SIG-M5 (cell line): ENCODE data around the gene CRYBB3.
"Not testable (repeated sequence)": the region's sequence is repeated elsewhere in the genome, so short reads cannot be mapped to it uniquely, and the experiment has no call there.

ENCODE experiments used
- DNase-seq: peaks from one replicate; lab custom pipeline; 2025; lab: John Stamatoyannopoulos, UW

CRYBB3 gene

DNA sequence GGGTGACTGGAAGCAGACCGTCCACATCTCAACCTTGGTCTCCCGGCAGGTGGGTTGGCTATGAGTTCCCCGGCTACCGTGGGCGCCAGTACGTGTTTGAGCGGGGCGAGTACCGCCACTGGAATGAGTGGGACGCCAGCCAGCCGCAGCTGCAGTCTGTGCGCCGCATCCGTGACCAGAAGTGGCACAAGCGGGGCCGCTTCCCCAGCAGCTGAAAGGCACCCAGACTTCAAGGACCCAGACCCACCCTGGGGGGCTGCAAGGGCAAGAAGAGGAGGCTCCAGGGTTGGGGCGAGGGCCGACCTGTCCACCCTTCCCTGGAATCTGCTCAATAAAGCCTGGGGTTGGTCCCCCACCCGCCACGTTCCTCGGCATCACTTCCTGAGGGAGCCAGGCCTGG is 7.3 kb downstream of the CRYBB3 start:
- DNase-seq: no peak

DNA sequence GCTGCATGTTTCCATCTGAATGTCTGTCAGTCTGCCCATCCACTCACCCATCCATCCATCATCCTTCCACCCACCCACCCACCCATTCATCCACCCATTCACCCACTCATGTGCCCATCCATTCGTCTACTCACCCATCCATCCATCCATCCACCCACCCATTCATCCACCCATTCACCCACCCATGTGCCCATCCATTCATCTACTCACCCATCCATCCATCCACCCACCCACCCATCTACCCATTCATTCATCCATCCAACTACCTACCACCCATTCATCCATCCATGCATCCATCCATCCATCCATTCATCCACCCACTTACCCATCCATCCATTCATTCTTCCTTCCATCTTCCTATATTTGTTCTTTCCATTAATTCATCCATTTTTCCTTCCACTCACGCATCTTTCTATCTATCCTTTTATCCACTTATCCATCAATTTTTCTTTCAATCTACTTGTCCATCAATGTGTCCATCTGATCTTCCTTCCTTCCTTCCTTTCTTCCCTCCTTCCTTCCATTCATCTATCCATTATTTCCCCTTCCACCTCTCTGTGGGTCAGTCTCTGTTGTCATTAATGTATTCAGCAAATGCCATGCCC is 8.0 kb downstream of the CRYBB3 start:
- no peak for DNase-seq

DNA sequence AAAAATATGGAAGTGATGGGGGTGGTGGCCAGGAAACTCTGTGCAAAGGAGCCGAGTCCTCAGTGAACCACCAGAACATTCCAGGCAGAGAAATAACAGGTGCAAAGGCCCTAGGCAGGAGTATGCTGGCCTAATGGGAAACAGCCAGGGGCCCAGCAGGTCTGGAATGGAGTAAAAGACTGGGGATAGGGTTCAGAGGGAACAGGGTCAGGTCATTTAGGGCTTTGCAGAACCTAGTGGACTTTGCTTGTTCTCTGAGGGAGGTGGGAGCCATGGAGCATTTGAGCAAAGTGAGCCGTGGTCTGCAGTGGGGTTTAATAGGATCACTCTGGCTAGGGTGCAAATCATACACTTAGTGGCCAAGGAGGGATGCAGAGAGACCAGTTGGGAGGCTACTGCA is 8.7 kb downstream of the CRYBB3 start:
- no peak for DNase-seq

DNA sequence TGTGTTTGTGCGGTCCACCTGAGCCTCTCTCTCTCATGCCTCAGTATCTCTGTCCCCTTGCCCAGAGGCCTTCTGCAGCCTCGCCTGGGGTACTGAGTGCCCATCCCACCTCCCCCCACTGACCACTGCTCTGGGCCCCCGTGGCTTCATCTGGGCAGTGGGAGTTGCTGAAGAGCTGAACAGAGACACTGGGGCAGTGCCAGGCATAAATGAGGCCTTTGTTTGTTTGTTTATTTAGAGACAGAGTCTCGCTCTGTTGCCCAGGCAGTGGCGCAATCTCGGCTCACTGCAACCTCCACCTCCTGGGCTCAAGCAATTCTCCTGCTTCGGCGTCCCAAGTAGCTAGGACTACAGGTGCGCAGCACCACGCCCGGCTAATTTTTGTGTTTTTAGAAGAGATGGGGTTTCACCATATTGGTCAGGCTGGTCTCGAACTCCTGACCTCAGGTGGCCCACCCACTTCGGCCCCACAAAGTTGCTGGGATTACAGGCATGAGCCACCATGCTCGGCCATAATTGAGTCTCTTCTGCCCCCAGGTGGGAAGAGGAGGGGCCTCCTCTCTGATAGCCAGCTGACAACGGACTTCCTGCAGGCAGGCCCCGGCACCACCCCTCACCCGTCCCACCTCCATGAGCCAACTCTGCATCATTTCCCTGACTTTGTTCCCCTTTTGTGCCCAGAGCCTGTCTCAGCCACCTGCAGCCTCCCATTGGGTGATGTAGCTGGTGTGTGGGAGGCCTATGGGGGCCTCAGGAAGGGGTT is 9.3 kb downstream of the CRYBB3 start:
- no peak for DNase-seq

DNA sequence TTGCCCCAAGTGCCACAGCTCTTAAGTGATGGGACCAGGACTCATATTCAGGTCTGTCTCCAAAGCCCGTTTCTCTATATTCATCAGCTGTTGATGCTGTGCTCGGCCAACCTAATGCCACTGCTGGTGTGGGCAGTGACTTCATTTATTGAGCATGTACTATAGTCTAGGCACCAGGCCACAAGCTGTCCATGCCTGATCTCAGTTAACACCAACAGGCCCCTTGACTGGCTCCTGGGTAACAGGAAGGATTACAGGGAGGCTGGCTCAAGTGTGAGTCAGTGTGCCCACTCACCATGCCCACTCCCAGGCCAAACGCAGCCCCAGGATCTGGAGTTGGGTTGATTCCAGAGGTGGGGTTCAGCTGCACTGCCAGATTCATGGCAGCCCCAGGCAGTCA is 11.1 kb downstream of the CRYBB3 start:
- DNase-seq: no peak

DNA sequence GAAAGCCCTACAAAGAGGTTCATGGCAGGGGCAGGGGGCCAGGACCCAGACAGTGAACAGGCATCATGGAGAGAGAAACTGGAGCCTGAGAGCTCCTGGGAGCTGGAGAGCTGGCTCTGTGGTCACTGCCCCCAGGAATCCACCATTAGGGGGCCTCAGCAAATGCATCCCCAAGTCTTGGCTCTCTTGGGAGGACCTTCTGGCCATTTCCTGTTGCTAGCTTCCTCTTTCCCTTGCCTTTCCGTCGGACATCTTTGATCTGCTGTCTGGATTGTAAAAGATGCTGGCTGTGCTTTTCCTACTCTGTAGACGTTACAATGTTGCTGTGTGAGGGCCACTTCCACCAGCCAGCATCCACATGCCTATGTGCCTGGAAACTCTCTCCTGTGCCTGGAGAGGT is 12.7 kb downstream of the CRYBB3 start:
- no peak for DNase-seq

DNA sequence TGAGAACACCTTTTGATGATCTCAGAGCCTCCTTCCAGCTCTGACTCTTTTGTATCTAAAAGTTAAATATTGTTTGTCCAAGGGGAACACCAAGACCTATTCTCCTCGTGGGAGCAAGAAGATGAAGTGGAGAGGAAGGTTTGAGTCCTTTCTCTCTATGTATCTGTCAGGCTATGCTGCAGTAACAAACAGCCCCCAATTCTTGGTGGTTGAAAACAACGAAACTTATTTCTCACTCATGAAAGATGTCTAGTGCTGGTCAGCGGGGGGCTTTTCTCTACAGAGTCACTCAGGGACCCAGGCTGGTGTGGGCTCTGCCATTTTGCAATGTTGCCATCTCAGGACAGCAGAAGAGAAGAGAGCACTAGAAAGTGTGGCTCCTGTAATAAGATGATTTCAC is 13.6 kb downstream of the CRYBB3 start:
- DNase-seq: no peak

DNA sequence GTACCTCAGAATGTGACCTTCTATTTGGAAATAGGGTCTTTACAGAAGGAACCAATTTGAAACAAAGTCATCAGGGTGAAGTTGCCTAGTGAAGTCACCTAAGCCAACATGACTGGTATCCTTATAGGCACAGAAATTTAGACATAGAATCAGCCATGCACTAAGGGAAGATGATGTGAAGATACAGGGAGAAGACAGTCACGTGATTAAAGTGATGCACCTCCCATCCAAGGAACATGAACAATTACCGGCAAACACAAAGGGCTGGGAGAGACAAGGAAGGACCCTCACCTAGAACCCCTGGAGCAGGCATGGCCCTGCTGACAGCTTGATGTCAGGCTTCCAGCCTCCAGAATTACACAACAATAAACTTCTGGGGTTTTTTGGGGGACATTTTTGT is 16.6 kb downstream of the CRYBB3 start:
- no peak for DNase-seq

DNA sequence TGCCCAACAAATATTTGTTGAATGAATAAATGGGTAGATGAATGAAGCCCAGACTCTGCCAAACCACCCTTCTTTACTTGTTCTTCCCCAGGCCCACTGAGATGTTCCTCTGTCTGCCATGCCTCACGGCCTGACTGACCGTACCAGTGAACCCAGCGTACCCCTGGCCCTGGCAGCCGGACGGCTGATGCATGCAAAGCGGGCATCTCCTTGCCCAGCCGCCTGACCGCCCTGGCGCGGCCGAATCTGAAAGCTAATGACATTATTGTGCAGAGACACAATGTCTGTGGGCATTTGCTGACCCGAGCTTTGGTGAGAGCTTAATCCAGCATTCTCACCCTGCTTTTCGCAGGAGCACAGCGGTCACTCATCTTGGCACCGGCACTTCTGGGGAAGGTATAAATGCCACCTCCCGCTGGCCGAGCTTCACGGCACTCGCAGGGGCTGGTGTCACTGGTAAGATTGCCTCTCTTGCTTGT is 19.6 kb downstream of the CRYBB3 start, which contains the start of gene CRYBB2:
CRYBB2 (plus strand) TSS at position 429 of the 479 bp plus-strand sequence. CDS start 1,791 bp downstream, outside the sequence.
- DNase-seq: no peak

DNA sequence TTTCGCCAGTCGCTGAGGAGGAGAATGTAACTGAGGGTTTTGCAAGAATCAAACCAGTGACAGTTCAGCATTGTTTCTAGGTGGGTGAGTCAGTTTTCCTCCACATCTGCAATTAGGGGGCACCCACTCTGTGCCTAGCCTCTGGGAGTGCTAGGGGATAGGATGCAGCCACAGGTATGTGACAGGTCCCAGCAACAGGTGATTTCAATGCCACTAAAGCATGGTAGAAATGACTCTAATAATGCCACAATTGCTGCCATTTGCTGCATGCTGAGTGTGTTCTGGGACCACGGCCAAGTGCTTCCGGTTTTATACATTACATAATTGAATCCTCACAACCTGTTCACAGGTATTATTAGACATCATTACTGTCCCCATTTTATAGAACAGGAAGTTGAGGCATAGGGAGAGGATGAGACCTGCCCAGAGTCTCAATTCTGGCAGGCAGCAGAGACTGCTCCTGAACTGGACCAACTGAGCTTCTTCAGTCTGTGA is 20.3 kb downstream of the CRYBB3 start:
- no peak for DNase-seq

DNA sequence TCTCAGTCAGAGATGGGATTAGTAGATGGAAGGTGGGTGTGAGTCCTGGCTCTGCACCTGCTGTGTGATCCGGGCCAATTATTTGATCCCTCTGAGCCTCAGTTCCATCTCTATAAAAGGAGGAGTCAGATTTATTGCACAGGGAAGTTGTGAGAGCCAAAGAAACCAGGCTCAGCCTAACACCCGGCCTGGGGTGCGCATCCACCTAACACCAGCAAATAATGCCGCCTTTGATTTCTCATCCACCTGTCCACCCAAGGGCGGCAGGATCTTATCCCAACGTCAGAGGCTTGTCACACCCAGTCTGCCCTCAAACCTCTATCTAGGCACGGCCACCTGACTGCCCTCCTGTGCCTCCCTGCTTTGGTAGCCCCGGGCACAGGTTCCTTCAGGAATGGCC is 22.1 kb downstream of the CRYBB3 start:
- DNase-seq: no peak

DNA sequence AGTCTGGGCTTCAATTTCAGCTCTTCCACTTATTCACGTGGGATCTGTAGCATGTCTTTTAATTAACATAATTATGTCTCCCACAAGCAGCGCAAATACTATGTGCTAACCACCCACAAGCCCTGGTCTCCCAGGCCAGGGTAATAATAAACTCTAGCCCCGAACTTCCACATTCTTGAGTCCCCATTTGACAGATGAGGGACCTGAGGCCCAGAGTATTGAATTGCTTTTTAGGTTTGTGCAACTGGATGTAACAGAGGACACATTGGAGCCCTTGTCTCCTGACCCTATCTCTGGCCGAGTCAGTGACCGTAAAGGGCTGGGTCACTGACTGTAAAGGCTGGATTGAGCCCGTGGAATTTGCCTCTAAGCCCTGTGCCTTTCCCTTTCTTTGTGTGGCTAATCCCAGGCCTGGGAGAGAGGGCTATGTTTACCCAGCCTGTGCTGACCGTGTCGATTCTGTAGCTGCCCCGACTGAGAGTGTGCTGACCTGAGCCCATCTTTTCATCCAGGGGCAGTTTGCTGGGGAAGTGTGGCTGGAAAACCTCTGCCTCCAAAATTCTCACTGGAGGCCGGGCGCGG is 23.7 kb downstream of the CRYBB3 start:
- no peak for DNase-seq

DNA sequence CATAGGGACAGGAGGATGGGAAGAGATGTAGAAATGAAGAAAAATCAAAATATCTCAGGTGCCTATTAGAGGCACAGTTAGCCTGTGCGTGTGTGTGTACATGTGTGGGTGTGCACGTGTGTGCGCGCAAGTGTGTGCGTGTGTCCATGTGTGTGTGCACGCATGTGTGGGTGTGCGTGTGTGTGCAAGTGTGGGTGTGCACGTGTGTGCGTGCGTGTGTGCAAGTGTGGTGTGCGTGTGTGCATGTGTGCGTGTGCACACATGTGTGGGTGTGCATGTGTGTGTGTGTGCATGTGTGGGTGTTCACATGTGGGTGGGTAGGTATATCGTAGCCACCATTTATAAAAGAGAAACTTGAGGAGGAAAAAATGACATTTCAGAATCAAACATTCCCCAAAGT is 29.2 kb downstream of the CRYBB3 start:
- DNase-seq: no peak

DNA sequence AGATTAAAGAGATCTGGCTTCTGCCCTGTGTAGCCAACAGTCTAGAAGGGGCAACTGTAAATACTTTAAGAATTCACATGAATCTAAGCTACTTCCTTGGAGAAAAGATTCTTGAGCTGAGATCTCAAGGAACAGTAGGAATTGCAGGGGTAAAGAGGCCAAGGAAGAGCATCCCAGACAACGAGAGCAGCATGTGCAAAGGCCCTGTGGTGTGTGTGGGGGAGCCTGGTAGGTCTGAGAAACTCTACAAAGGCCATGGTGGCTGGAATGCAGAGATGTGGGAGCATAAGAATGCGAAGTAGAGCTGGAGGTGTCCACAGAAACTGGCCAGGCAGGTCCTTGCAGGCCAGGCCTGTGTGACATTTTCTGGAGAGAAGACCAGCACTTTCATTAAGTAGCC is 31.1 kb downstream of the CRYBB3 start:
- not testable (repeated sequence) for DNase-seq

DNA sequence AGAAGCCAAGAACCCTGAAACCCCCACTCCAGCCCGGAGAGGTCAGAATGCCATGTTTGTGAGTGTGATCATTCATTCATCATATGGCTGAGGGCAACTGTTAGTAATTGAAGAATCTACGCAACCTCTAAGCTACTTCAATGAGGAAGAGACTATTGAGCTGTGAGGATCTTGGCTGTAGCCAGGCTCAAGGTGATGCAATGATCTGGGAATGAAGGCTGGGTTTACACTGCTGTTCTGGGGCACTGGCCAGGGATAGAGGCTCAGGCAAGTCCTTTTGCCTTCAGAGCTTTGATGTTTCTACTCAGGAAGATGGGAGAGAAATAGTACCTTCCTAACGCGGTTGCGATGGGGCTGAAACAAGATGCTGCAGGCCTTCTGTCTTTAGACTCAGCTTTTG is 32.6 kb downstream of the CRYBB3 start:
- DNase-seq: no peak

DNA sequence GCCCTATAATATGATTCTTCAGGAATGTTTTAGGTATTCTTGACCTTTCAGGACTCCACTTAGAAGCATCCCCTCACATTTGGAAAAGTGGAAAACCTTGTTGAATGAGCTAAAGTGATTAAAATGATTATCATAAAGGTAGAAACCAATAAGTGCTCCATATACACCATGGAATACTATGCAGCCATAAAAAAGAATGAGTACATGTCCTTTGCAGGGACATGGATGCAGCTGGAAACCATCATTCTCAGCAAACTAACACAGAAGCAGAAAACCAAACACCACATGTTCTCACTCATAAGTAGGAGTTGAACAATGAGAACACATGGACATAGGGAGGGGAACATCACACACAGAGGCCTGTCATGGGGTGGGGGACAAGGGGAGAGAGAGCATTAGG is 34.0 kb downstream of the CRYBB3 start:
- DNase-seq: not testable (repeated sequence)

DNA sequence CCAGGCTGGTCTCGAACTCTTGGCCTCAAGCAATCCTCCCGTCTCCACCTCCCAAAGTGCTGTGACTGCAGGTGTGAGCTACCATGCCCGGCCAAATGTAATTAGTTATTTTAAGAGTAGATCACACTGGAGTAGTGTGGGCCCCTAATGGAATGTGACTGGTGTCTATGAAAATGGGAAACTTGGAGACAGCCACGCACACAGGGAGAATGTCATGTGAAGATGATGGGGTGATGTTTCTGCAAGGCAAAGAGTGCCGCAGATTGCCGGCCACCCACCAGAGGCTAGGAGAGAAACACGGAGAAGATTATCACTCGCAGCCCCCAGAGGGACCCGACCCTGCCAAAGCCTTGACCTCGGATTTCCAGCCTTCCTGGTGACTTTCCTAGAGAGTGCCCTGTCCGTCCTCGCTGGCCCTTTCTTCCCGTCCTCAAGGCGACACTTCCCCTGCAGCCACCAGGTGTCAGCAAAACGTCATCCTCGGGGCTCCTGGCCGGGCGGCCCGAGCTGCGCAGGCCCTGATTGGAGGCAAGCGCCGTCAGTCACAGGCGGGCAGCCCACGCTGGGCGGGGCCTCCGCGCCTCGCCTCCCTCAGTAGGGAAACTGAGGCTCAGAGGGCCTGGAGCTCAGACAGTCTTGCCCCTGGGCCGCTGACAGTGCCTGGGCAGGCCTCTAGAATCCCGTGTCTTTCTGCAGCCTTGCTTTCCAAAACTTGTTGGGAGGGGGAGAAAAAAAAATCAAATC is 36.1 kb downstream of the CRYBB3 start:
- DNase-seq: no peak

DNA sequence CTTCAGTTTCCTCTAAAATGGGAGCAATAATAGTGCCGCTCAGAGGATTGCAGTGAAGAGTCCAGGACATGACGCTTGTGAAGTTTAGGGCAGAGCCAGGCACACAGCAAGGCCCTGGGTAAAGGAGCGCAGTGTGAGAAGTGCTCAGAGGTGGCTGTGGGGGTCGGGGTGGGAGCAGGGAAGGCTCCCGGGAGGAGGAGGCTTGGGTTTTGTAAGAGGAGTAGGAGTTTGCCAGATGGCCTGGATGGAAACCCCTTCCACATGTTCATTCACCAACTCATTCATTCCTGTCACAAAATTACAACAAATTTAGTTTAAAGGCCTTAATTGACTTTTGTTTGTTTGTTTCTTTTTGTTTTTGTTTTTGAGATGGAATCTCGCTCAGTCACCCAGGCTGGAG is 36.8 kb downstream of the CRYBB3 start:
- no peak for DNase-seq

DNA sequence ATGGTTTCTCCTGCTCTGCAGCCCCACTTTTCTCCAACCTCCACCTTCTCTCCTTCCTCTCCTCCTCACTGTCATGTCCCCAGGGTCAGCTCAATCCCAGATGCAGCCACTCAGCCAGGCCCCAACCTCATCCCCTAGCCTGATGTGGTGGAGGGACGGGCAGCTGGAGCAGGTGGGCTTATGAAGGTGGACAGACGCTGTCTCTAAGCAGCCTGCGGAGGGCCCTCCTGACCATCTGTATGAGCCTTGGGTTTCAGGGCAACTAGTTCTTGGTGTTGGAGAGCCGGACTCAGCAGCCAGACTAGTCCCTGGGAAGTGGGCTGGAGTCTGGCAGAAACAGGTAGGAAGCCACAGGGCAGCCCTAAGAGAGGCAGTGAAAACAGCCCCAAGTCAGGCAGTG is 37.8 kb downstream of the CRYBB3 start:
- DNase-seq: no peak

DNA sequence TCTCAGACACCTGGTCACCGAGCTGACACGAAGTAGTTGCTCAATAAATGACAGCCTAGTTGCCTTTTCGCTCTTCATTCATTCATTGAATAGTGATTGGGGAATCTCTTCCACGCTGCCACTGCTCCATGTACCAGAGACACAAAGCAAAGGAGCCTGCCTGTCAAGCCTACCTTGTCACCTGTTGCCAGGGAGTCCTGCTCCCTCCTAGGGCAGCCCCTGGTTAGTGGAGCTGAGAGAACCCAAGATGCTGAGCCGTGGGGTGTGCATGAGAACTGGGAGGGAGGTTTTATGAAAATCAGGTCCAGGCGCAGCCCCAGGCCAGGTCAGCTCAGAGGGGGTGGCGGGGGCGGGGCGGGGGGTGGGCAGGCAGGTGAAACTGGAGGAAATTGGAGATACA is 38.4 kb downstream of the CRYBB3 start:
- not testable (repeated sequence) for DNase-seq

DNA sequence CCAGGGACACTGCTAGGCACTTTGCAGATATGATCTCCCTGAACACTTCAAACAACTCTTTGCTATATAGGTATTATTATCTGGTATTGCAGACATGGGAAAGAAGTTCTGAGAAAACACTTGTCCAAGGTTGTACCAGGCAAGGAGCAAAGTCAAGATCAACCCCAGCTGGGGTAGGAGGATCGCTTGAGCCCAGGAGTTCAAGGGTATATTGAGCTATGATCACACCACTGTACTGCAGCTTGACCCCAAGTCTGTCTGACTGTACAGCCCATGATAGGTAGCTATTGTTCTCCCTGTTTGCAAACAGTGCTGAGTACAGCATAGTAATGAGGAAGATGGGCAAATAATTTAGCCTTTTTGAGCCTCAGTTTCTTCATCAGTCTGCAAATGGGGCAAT is 55.5 kb downstream of the CRYBB3 start:
- DNase-seq: not testable (repeated sequence)
